Stomach smooth muscle (tissue), 2 donors: ENCODE measurements around the gene COL9A2.
A peak's percentile ranks its signal among the peaks of the same experiment; 100 is the strongest.

ENCODE experiments used
- H3K27ac ChIP-seq: one replicate; pipeline ENCODE4 v1.7.0; 2013; ENCODE audit warnings: mild to moderate bottlenecking, low read length, inconsistent platforms
- H3K27me3 ChIP-seq, 2 donors: one replicate each; pipeline ENCODE4 v1.7.0; 2013; ENCODE audit warnings: low read length in 2 of 2; ENCODE audit not compliant: insufficient read depth in 2 of 2, control insufficient read depth in 1 of 2
- H3K36me3 ChIP-seq, 2 donors: one replicate each; pipeline ENCODE4 v1.7.0; 2013; ENCODE audit warnings: low read length in 2 of 2; ENCODE audit not compliant: control insufficient read depth in 2 of 2, insufficient read depth in 2 of 2
- H3K4me1 ChIP-seq: one replicate; pipeline ENCODE4 v1.7.0; 2013; ENCODE audit warnings: low read length; ENCODE audit not compliant: control insufficient read depth, insufficient read depth
- H3K4me3 ChIP-seq, 2 donors: one replicate each; pipeline ENCODE4 v1.7.0; 2013; ENCODE audit warnings: low read length in 2 of 2
- H3K9ac ChIP-seq, 2 donors: one replicate each; pipeline ENCODE4 v1.7.0; 2013; ENCODE audit warnings: low read length in 2 of 2, mild to moderate bottlenecking in 1 of 2
- H3K9me3 ChIP-seq, 2 donors: one replicate each; pipeline ENCODE4 v1.7.0; 2013; ENCODE audit warnings: low read length in 2 of 2; ENCODE audit not compliant: control insufficient read depth in 2 of 2
- donor health status: healthy.
- donor health status: Pancreatic carcinoma.

COL9A2 gene

GRCh38 chr1:40318476-40318875 is 1.4 kb upstream of the COL9A2 start:
- H3K9ac ChIP-seq, result no peak overlapping the region
- H3K4me1 ChIP-seq, result peaks cover 29% of the 10 kb centered on the region
- peaks cover 21 to 28% of the 10 kb centered on the region in 2 donors for H3K27me3 ChIP-seq
- H3K27ac ChIP-seq, result no peak overlapping the region
- no peaks in the 10 kb centered on the region for H3K9me3 ChIP-seq
- no peak overlapping the region for H3K4me3 ChIP-seq
- H3K36me3 ChIP-seq, result no peaks in the 10 kb centered on the region

GRCh38 chr1:40317394-40318074 is 448 bp upstream of the COL9A2 start:
- H3K9ac ChIP-seq, result no peak overlapping the region
- H3K4me3 ChIP-seq, result peak overlapping the region in 1 of 2 donors; percentile 44
- no peaks in the 10 kb centered on the region for H3K9me3 ChIP-seq
- peaks cover 21 to 28% of the 10 kb centered on the region in 2 donors for H3K27me3 ChIP-seq
- H3K36me3 ChIP-seq, result no peaks in the 10 kb centered on the region
- peaks cover 29% of the 10 kb centered on the region for H3K4me1 ChIP-seq
- no peak overlapping the region for H3K27ac ChIP-seq

GRCh38 chr1:40315795-40316594 is 1.1 kb downstream of the COL9A2 start:
- peaks cover 29% of the 10 kb centered on the region for H3K4me1 ChIP-seq
- H3K27ac ChIP-seq, result no peak overlapping the region
- peak overlapping the region; percentile 15 to 42 for H3K9ac ChIP-seq
- H3K4me3 ChIP-seq, result peak overlapping the region; percentile 60 to 71
- no peaks in the 10 kb centered on the region for H3K36me3 ChIP-seq
- H3K9me3 ChIP-seq, result no peaks in the 10 kb centered on the region
- H3K27me3 ChIP-seq, result peaks cover 21 to 28% of the 10 kb centered on the region in 2 donors

- peaks cover 29% of the 10 kb centered on the region for H3K4me1 ChIP-seq
- H3K27me3 ChIP-seq, result peaks cover 21 to 28% of the 10 kb centered on the region in 2 donors
- peak overlapping the region; percentile 65 to 71 for H3K4me3 ChIP-seq
- H3K9ac ChIP-seq, result peak overlapping the region; percentile 62 to 71
- H3K27ac ChIP-seq, result peak overlapping the region; percentile 41
- no peaks in the 10 kb centered on the region for H3K9me3 ChIP-seq
- no peaks in the 10 kb centered on the region for H3K36me3 ChIP-seq
These were observed 1.8 kb downstream of the COL9A2 start for GRCh38 chr1:40315239-40315794.

- Histone ChIP-seq H3K9me3 (no peaks in the 10 kb centered on the region), H3K36me3 (no peaks in the 10 kb centered on the region), H3K4me3 (peak overlapping the region; percentile 65 to 71), H3K27me3 (peaks cover 21 to 28% of the 10 kb centered on the region in 2 donors), H3K4me1 (peaks cover 29% of the 10 kb centered on the region), H3K9ac (peak overlapping the region; percentile 62 to 71), H3K27ac (peak overlapping the region; percentile 41)
These were observed 2.3 kb downstream of the COL9A2 start for GRCh38 chr1:40314721-40315238.

- H3K4me3 ChIP-seq, result peak overlapping the region in 1 of 2 donors; percentile 71
- no peaks in the 10 kb centered on the region for H3K9me3 ChIP-seq
- H3K27me3 ChIP-seq, result peaks cover 21 to 26% of the 10 kb centered on the region in 2 donors
- peak overlapping the region in 1 of 2 donors; percentile 71 for H3K9ac ChIP-seq
- H3K27ac ChIP-seq, result peak overlapping the region; percentile 41
- no peaks in the 10 kb centered on the region for H3K36me3 ChIP-seq
- peaks cover 29% of the 10 kb centered on the region for H3K4me1 ChIP-seq
These were observed 2.9 kb downstream of the COL9A2 start for GRCh38 chr1:40313958-40314720.

- no peaks in the 10 kb centered on the region for H3K36me3 ChIP-seq
- no peaks in the 10 kb centered on the region for H3K9me3 ChIP-seq
- H3K27ac ChIP-seq, result no peak overlapping the region
- peaks cover 19 to 24% of the 10 kb centered on the region in 2 donors for H3K27me3 ChIP-seq
- H3K9ac ChIP-seq, result no peak overlapping the region
- peaks cover 29% of the 10 kb centered on the region for H3K4me1 ChIP-seq
- H3K4me3 ChIP-seq, result no peak overlapping the region
These were observed 3.6 kb downstream of the COL9A2 start for GRCh38 chr1:40313329-40313957.

GRCh38 chr1:40312238-40313205 is 4.6 kb downstream of the COL9A2 start:
- Histone ChIP-seq H3K9ac (no peak overlapping the region), H3K9me3 (no peaks in the 10 kb centered on the region), H3K4me1 (peaks cover 34% of the 10 kb centered on the region), H3K36me3 (no peaks in the 10 kb centered on the region), H3K4me3 (no peak overlapping the region), H3K27ac (no peak overlapping the region), H3K27me3 (peaks cover 14 to 20% of the 10 kb centered on the region in 2 donors)

GRCh38 chr1:40311692-40312091 is 5.4 kb downstream of the COL9A2 start:
- Histone ChIP-seq H3K9ac (no peak overlapping the region), H3K27ac (no peak overlapping the region), H3K27me3 (peaks cover 8 to 11% of the 10 kb centered on the region in 2 donors), H3K4me1 (peaks cover 30% of the 10 kb centered on the region), H3K4me3 (no peak overlapping the region), H3K36me3 (no peaks in the 10 kb centered on the region), H3K9me3 (no peaks in the 10 kb centered on the region)
